Stimulated activated CD4-positive, alpha-beta T cell treated with anti-CD3 and anti-CD28 coated beads, Interleukin-15, amount 100 ng/mL, for 1 hour (primary cell): ENCODE data around the gene ZNF776.
"Not testable (repeated sequence)": the region's sequence is repeated elsewhere in the genome, so short reads cannot be mapped to it uniquely, and the experiment has no call there.

Experiments used
- DNase-seq, 2 donors: peaks; one replicate each; pipeline ENCODE4 v3.0.0-alpha.2; 2020; ENCODE audit warnings: low read depth in 1 of 2, low spot score in 1 of 2

ZNF776 gene

DNA sequence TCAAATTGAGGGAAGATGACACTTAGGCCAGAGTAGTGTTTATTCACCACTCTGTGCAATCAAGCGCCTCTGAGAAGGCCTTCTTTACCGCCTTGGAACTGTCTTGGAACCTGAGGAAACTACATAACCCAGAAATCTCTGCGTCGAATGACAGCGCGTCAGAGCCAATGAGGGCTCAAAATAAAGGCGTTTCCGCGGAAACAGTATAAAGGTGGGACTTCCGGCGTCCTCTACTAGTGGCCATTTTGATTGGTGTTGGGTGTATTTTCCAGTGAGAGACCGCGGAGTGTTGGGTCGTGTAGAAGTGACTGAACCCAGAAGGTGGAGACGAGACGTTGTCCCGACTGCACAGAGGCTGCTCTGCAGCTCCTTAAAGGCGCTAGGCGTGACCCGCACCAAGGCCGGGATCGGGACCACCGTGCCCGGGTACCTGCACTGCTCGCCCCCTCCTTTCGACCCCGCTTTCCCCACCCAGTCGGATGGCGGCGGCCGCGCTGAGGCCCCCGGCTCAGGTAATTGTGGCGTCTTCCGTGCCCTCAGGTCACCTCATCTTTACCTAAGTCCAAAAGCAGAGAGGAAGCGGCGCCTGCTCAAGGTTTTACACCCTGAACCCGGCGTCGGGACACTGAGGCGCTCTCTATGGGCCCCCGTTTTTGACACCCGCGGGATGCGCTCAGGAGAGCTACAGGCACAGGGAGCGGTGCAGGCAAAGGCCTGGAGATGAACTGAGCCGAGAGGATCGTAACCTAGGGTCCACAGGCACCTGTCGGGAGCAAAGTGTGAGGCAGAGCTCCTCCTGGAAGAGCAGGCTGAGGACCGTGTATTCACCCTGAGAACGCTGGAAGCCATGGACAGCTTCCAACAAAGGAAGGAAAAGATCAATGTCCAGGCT lies at the start of gene ZNF776:
Gene ZNF776, plus strand, starts transcription at position 236 of the 892 bp plus-strand sequence. Its CDS starts 244 bp downstream, at position 480.
- peak; percentile 49 to 59 for DNase-seq

DNA sequence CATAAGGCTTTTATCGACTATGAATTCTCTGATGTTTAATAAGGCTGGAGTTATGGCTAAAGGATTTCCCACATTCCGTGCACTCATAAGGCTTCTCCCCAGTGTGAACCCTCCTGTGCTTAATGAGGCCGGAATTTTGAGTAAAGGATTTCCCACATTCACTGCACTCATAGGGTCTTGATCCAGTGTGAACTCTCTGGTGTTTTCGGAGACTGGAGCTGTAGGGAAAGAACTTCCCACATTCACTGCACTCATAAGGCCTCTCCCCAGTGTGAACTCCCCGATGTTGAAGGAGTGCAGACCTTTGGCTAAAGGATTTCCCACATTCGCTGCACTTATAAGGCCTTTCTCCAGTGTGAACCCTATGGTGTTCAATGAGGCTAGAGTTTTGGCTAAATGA lies 45.0 kb upstream of the ZNF776 start:
- DNase-seq: no peak

DNA sequence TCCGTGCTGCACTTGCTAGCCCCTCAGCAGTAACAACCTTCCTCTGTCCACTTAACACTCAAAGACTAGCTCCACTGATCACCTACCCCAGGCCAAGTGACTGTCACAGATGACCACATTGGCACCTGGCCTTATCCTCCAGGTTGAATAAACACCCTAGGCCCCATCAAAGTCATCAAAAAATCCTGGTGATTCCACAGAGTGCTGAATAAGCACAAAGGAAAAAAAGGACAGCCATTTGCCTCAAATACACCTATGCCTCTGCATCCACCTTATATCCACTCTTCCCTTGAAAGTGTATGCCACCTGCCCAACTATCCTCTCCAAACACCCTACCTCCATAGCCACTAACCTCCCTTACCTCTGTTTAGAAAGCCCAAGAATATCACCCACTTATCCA lies 40.3 kb upstream of the ZNF776 start:
- no peak for DNase-seq

DNA sequence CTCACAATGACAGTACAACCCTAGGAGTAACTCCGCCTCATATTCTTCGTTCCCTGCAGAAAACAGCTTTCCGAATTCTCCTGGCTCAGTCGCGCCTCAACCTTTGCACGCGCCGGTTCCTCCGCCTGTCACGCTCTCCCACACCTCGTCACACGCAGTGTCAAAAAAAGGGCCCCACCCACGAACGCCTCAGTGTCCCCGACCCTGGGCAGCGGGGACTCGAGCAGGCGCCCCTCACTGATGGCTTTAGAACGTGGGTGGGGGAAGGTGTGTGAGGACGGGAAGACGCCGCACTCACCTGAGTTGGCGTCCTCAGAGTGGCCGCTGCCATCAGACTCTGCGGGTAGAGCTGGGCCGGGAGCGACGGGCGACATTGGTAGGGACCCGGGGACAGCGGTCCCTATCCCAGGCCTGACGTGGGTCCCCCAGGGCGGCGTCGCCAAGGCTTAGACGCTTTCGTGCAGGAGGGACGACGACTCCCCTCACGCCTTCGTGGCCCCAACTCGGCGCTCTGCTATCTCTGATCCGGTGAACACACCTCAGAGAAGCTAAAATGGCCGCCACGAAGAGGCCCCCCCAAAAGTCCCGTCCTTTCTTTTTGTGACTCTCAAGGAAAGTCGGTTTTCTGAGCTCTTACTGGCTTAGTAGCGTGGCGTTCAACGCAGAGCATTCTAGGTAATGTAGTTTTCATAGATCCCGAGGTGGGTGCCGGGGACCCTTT lies 37.8 kb upstream of the ZNF776 start, which contains the start of gene ZNF154:
Gene ZNF154, minus strand, starts transcription at position 564 of the 721 bp plus-strand sequence. Its CDS starts 233 bp downstream, at position 331.
- DNase-seq: peak; percentile 5 to 6

DNA sequence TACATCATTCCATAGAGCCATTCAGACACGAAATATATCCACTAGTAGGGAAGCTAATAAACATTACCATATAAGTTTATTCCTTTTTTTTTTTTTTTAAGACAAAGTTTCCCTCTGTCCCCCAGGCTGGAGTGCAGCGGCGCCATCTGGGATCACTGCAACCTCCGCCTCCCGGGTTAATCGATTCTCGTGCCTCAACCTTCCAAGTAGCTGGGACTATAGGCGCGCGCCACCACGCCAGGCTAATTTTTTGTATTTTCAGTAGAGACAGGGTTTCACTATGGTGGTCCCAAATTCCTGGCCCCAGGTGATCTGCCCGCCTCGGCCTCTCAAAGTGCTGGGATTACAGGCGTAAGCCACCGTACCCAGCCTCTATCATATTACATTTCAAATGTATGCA lies 37.0 kb upstream of the ZNF776 start:
- DNase-seq: no peak

DNA sequence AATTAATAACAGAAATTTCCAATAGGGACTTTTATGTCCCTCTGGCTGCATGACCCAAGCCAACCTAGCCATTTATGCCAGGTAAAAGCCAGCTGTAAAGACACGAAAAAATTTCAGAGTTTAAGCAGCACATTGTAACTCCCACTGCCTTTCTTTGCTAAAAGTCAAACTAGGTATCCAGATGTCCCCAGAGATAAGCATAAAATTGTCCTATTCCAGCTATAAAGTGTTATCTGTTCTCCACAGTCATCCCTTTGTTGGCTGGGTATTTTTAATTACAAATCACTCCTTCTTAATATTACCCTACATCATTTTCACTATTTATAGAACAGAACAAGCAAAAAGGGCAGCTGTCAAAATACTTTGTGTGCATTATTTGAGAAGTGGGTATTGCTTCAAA lies 34.4 kb upstream of the ZNF776 start:
- no peak for DNase-seq

DNA sequence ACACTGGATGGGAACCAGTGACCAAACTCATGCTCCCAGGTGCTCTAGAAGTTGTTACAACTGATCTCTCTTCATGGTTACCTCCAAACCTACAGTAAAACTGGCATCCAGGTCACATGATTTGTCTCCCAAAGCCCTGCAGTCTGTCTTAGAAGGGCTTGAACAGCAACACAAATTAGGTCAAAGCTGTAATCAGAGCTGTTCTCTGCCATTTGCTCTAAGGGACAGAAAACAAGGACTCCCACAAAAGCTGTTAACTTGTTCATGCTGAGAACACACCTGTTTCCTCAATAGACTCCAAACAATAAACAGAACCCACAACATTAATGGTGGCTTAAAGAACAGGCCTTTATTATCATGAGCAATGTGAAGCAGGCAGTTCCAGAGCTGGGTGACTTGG lies 27.2 kb upstream of the ZNF776 start:
- DNase-seq: no peak

DNA sequence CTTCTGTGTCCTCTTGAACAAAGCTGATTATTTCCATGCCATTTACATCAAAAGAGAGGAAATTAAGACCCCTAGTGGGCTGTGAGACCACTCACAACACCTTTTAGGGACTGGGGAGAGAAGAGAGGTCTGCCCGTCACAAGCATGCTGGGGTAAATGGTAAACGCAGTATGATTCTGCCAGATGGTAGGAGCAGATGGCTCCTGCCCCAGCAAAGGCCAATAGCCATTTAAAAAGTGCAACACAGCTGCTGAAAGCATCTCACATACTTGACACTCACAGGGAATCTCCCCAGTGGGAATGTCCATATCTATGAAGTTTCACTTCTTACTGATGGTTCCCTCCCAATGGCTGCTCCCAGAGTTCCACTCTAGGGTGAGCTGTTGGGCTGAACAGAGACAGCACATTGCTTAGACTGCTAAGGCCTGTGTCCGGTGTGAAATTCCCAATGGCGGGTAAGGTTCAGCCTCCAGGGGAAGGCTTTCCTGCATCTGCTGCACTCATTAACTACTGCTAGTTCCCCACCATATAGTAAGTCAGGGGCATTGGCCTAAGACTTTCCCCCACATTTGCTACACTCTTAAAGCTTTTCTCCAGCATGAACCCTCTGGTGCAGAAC lies 26.6 kb upstream of the ZNF776 start:
- no peak for DNase-seq

DNA sequence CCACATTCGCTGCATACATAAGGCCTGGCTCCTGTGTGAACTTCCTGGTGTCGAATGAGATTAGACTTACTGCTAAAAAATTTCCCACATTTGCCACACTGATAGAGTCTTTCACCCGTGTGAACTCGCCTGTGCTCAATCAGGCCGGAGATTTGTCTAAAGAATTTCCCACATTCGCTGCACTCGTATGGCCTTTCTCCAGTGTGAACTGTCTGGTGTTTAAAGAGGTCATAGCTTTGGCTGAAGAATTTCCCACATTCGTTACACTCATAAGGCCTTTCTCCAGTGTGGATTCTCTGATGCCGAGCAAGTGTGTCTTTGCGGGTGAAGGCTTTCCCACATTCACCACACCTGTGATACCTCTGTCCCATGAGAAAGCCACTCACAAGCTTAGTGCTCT lies 25.7 kb upstream of the ZNF776 start:
- DNase-seq: no peak

DNA sequence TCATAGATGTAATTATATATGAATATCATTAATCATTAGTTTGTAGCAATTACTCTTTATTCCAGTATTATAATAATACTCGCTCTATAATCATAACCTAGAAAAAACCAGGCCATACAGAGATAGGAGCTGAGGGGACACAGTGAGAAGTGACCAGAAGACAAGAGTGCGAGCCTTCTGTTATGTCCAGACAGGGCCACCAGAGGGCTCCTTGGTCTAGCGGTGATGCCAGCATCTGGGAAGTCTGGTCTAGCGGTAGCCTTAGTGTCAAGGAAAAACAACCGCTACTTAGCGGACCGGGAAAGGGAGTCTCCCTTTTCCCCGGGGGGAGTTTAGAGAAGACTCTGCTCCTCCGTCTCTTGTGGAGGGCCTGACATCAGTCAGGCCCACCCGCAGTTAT lies 8.3 kb upstream of the ZNF776 start:
- DNase-seq: peak in 1 of 2 donors; percentile 14

DNA sequence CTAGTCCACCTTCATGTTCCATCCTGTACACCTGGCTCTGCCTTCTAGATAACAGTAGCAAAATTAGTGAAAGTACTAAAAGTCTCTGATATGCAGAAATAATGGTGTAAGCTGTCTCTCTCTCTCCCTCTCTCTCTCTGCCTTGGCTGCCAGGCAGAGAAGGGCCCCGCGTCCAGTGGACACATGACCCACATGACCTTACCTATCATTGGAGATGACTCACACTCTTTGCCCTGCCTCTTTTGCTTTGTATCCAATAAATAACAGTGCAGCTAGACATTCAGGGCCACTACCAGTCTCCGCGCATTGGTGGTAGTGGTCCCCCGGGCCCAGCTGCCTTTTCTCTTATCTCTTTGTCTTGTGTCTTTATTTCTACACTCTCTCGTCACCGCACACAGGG lies 7.8 kb upstream of the ZNF776 start:
- DNase-seq: not testable (repeated sequence)

DNA sequence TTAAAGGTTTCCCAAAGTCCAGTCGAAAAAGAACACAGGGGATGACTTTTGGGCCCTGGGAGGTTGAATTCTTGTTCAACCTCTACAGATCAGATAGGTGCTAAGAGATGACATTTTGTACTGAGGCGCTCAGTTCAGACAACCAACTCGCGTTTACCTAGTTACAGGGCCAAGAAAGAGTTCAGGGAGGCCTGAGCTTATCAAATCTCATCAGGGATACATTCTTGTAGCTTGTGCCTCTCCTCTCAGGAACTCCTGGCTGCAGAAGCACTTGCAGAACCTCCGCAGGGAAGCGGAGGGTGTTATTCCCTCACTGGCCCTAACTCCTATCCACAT lies 825 bp downstream of the ZNF776 start:
- no peak for DNase-seq

DNA sequence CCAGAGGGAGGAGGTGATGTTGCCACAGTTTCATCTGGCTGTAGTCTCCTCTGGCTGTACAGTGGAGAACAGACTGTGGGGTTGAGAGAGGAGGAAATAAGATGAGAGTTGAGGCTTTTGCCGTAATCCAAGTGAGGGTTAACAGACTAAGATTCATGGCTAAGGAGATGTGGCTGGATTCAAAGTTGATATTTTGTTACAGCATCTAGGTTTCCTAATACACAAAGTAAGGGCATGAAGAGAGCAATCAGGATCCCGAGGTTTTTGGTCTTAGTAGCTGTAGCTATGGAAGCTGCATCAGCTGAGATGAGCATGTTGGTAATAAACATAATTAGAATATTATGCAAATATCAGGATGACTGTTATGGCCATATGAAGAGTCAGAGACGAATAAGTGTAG lies 1.4 kb downstream of the ZNF776 start:
- DNase-seq: no peak

DNA sequence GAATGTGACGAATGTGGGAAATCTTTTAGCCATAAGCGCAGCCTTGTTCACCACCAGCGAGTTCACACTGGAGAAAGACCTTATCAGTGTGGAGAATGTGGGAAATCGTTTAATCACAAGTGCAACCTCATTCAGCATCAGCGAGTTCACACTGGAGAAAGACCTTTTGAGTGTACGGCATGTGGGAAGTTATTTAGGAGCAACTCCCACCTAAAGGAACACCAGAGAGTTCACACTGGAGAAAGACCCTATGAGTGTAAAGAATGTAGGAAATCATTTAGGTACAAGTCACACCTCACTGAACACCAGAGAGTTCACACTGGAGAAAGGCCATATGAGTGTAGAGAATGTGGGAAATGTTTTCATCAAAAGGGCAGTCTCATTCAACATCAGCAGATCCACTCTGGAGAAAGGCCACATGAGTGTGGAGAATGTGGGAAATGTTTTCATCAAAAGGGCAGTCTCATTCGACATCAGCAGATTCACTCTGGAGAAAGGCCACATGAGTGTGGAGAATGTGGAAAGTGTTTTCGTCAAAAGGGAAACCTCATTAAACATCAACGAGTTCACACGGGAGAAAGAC lies 7.6 kb downstream of the ZNF776 start:
- no peak for DNase-seq

DNA sequence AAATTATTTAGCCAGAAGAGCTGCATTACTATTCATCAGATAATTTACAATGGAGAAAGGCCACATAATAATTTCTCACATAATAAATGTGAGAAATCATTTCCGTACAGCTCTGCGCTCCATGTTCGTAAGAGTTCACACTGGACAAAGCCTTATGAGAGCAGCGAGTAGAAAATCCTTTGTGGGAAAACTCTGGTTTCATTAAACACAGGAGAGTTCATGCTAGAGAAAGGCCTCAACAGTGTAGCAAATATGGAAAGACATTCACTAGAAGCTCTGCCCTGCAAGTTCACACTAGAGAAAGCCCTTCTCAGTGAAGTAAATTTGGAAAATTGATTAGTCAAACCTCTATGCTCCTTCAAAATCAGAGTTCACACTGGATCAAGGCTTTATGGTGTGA lies 8.4 kb downstream of the ZNF776 start:
- no peak for DNase-seq

DNA sequence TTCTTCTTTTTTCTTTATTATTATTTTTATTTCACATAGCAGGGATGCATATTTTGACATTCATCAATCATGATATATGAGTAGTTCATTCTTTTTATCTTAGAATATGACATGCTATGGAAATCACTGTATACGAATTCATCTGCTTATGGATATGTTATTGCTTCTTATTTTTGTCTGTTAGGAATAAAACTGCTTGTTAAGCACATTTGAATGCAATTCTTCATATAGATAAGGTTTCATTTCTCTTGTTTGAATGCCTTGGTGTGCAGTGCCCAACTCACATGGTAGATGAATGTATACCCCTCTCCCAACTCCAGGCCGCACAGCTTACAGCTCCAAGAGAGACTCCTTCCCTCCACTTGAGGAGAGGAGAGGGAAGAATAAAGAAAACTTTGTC lies 11.3 kb downstream of the ZNF776 start:
- no peak for DNase-seq

DNA sequence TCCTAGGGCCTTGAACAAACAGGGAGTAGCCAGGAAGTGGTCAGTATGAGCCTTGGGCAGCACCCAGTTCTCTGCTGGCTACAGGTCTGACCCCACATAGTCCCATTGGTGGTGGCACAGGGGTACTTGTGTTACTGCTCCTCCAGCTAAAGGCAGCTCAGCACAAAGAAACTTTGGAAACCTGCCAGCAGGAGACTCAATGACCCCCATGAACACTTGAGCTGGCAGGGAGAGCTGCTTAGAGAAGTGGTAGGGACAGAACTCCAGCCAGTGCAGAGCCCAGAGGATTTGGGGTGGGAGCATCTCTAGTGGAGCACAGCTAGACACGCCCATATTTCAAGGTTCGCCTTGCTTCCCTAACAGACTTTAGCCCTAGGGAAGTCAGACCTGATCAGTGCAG lies 12.5 kb downstream of the ZNF776 start:
- DNase-seq: no peak

DNA sequence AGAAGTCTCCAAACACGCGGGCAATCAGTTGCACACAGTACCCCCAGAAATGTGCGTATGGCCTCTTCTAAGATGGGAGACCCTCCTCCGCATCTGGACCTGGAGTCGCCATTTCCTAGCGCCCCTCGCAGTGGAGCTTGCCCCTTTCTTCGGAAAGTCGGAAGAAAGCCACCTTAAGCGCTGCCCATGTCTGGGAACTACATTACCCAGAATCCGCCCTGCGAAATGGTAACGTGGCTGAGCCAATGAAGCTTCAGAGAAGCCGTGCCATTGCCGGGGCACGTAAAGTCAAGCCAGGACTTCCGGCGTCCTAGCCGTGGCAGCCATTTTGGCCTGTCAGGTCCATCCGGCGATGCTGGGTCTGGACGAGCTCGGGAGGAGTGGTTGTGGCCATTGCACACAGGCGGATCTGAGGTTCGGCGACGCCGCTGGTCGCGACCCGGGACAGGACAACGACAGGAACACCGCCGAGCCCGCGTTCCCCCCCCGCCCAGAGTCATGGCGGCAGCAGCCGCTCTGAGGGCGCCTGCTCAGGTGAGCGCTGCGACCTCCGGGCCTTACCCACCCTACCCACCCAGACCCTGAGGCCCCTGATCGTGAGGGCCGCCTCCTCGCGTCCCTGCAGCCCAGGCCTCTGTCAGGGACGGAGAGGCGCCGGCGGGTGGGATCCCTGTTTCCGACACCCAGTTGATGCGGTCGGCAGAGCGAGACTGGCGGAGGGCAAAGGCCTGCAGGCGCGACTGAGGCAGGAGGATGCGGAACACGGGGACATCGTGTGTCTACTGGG lies 22.9 kb downstream of the ZNF776 start, which contains the start of gene ZNF586:
Gene ZNF586, plus strand, starts transcription at position 332 of the 787 bp plus-strand sequence. Its CDS starts 167 bp downstream, at position 499.
- DNase-seq: peak; percentile 69 to 70

DNA sequence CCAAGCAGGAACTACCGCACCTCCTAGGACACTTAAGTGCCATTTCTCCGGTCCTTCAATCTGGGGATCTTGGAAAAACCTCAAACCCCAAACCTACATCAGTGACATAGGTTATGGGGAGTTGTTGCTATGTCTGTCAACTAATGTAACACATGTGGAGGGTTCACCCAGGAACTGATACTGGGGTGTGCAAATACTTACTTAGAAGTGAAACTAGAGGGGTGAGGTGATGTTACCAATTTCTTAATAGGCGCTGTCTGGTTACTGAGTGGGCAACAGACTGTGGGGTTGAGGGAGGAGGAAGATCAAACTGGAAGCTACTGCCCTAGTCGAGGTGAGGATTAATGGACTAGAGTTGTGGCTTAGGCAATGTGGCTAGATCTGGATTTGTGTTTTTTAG lies 24.8 kb downstream of the ZNF776 start:
- no peak for DNase-seq

DNA sequence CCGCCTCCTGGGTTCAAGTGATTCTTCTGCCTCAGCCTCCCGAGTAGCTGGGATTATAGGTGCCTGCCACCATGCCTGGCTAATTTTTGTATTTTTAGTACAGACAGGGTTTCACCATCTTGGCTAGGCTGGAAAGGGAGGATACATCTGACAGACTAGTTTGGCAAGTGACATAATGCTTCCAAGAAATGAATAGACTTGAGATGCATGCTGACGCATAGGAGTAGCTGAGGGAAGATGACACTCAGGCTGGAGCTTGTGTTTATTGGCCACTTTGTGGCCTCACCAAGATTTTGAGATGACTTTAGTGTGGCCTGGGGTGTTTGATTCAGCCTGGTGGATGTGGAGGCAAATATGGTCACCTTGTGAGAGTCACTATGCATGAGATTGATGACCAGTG lies 26.9 kb downstream of the ZNF776 start:
- no peak for DNase-seq
